ENCODE results near the gene SCARF1. TPM values are rescaled to one million over a fixed set of nuclear protein-coding genes. Genes with fewer than 3 reads are reported as not detected.

Gene SCARF1
- polyA plus RNA-seq, 3 donors, result 5.2 to 23.4 (median 6.3) TPM

GRCh38 chr17:1624650-1625049 lies 20.9 kb downstream of the SCARF1 start:
- no peaks in the 10 kb centered on the region for H3K9me3 ChIP-seq (replicated peaks in 1 of 2; ENCODE audit: control insufficient read depth in 1 of 2, insufficient read depth in 1 of 2, low read length in 2 of 2)
- H3K9ac ChIP-seq (ENCODE audit: insufficient read depth, low read length, poor library complexity, severe bottlenecking), result no peak overlapping the region
- DNase-seq, result no peak
- H3K4me2 ChIP-seq (replicated peaks; ENCODE audit: extremely low read depth, low read length, poor library complexity, severe bottlenecking), result peak overlapping the region; percentile 92
- H3K36me3 Mint-ChIP-seq, result peaks cover 68 to 73% of the 10 kb centered on the region in 2 donors
- whole genome bisulfite sequencing (ENCODE audit: insufficient coverage), result 85% methylated on average over 12 of the region's 12 CpGs
- peaks cover 41 to 62% of the 10 kb centered on the region in 2 donors for H3K36me3 ChIP-seq (replicated peaks in 1 of 2; ENCODE audit: control insufficient read depth in 1 of 2, insufficient read depth in 2 of 2, low read length in 2 of 2)
- TF ChIP-seq CTCF (IDR thresholded peaks at IDR 0.05), result no peak
- peaks cover 83% of the 10 kb centered on the region for H4K20me1 ChIP-seq (ENCODE audit: insufficient read depth, low read length)
- peaks cover 0 to 9% (median 0%) of the 10 kb centered on the region in 3 donors for H3K27me3 Mint-ChIP-seq (ENCODE audit: low read depth in 3 of 3)
- H3K79me2 ChIP-seq (ENCODE audit: insufficient read depth, low read length), result peaks cover 66% of the 10 kb centered on the region
- H3K9me3 Mint-ChIP-seq, result peaks cover 0 to 2% (median 0%) of the 10 kb centered on the region in 7 donors
- intact Hi-C loops (cut with micrococcal nuclease), result loop anchor here in 1 of 2 donors (5.0 kb wide), 1 partner anchor 32 kb away; no protein-coding TSS in a partner anchor
- H3K4me3 Mint-ChIP-seq, result peak overlapping the region; percentile 95 to 96
- no peak overlapping the region for H3K27ac ChIP-seq (ENCODE audit: low read depth in 1 of 2, low read length in 2 of 2)
- peaks cover 39 to 53% of the 10 kb centered on the region in 2 donors for H3K4me1 ChIP-seq (ENCODE audit: control insufficient read depth in 1 of 2, insufficient read depth in 2 of 2, low read length in 2 of 2)
- peaks cover 35% of the 10 kb centered on the region for H3K4me1 Mint-ChIP-seq
- peak overlapping the region in 1 of 3 experiments; percentile 99 for H3K4me3 ChIP-seq (replicated peaks in 1 of 3; ENCODE audit: low read depth in 2 of 3, low read length in 3 of 3)
- no peaks in the 10 kb centered on the region for H3K27me3 ChIP-seq (ENCODE audit: control insufficient read depth in 2 of 2, insufficient read depth in 2 of 2, low read length in 2 of 2)
- H3K27ac Mint-ChIP-seq, result peak overlapping the region in 2 of 7 donors; percentile 30 to 48
- H2AFZ ChIP-seq (ENCODE audit: insufficient read depth, low read depth, low read length, poor library complexity, severe bottlenecking), result no peak overlapping the region

GRCh38 chr17:1623057-1623630 lies 22.4 kb downstream of the SCARF1 start:
- intact Hi-C loops (cut with micrococcal nuclease), result no loop called here
- peaks cover 50% of the 10 kb centered on the region for H3K4me1 Mint-ChIP-seq
- Histone ChIP-seq H3K27ac (ENCODE audit: low read depth in 1 of 2, low read length in 2 of 2) (no peak overlapping the region), H2AFZ (ENCODE audit: insufficient read depth, low read depth, low read length, poor library complexity, severe bottlenecking) (no peak overlapping the region), H3K4me3 (replicated peaks in 1 of 3; ENCODE audit: low read depth in 2 of 3, low read length in 3 of 3) (no peak overlapping the region), H3K36me3 (replicated peaks in 1 of 2; ENCODE audit: control insufficient read depth in 1 of 2, insufficient read depth in 2 of 2, low read length in 2 of 2) (peaks cover 51 to 78% of the 10 kb centered on the region in 2 donors), H3K9ac (ENCODE audit: insufficient read depth, low read length, poor library complexity, severe bottlenecking) (no peak overlapping the region), H3K79me2 (ENCODE audit: insufficient read depth, low read length) (peaks cover 68% of the 10 kb centered on the region), H3K9me3 (replicated peaks in 1 of 2; ENCODE audit: control insufficient read depth in 1 of 2, insufficient read depth in 1 of 2, low read length in 2 of 2) (no peaks in the 10 kb centered on the region), H3K27me3 (ENCODE audit: control insufficient read depth in 2 of 2, insufficient read depth in 2 of 2, low read length in 2 of 2) (no peaks in the 10 kb centered on the region), H4K20me1 (ENCODE audit: insufficient read depth, low read length) (peaks cover 94% of the 10 kb centered on the region), H3K4me2 (replicated peaks; ENCODE audit: extremely low read depth, low read length, poor library complexity, severe bottlenecking) (no peak overlapping the region), H3K4me1 (ENCODE audit: control insufficient read depth in 1 of 2, insufficient read depth in 2 of 2, low read length in 2 of 2) (peaks cover 41 to 57% of the 10 kb centered on the region in 2 donors)
- H3K27me3 Mint-ChIP-seq (ENCODE audit: low read depth in 3 of 3), result peaks cover 0 to 7% (median 0%) of the 10 kb centered on the region in 3 donors
- peak in 1 of 3 donors; percentile 6 for DNase-seq
- H3K27ac Mint-ChIP-seq, result peak overlapping the region in 2 of 7 donors; percentile 66 to 75
- WGBS (ENCODE audit: insufficient coverage), result 80% methylated on average over 13 of the region's 14 CpGs
- H3K9me3 Mint-ChIP-seq, result peaks cover 0 to 2% (median 0%) of the 10 kb centered on the region in 7 donors
- no peak overlapping the region for H3K4me3 Mint-ChIP-seq
- TF ChIP-seq CTCF (IDR thresholded peaks at IDR 0.05), result no peak
- H3K36me3 Mint-ChIP-seq, result peaks cover 83 to 88% of the 10 kb centered on the region in 2 donors

Measured in CD14-positive monocyte (primary cell).